H1 (cell line): ENCODE data around the gene OSBPL6. TPM values are rescaled to one million over a fixed set of nuclear protein-coding genes. Genes with fewer than 3 reads are reported as not detected.

Experiments used
- CTCF ChIA-PET: fragments of 300-600 bp; sonication (Branson Sonifier 250); formaldehyde crosslinking; loops from one replicate; lab custom pipeline; 2021; ENCODE audit not compliant: partially characterized antibody; lab: Charles Lee
- POLR2A ChIA-PET: fragments of 300-600 bp; sonication (Branson Sonifier 250); formaldehyde crosslinking; loops from one replicate; lab custom pipeline; 2021; ENCODE audit warnings: inconsistent platforms; ENCODE audit not compliant: partially characterized antibody; lab: Charles Lee
- DNase-seq, 2 experiments: peaks; one replicate each; pipeline versions ENCODE4 v3.0.0 to v3.0.0-alpha.2; 2010 to 2022; ENCODE audit warnings: low spot score in 2 of 2, low read depth in 1 of 2, mixed read lengths in 1 of 2
- FAIRE-seq: peaks from 2 replicates; lab custom pipeline; 2011; peaks lifted over from hg19 to GRCh38; lab: Jason Lieb, UNC
- H2AFZ ChIP-seq: 2 replicates; pipeline ENCODE4 v1.8.1; 2012; ENCODE audit warnings: low read length, inconsistent platforms
- H2AK5ac ChIP-seq: 2 replicates; pipeline ENCODE4 v1.6.1; 2013; ENCODE audit warnings: low read depth, low read length
- H2BK120ac ChIP-seq: replicated peaks from 2 replicates; pipeline ENCODE3; 2013; ENCODE audit warnings: low read depth, low read length, inconsistent platforms
- H2BK12ac ChIP-seq: 2 replicates; pipeline ENCODE4 v1.6.1; 2013; ENCODE audit warnings: low read depth, low read length
- H2BK15ac ChIP-seq: 2 replicates; pipeline ENCODE4 v1.6.1; 2013; ENCODE audit warnings: low read length
- H2BK20ac ChIP-seq: 2 replicates; pipeline ENCODE4 v1.6.1; 2013; ENCODE audit warnings: low read length
- H2BK5ac ChIP-seq: 2 replicates; pipeline ENCODE4 v1.6.1; 2013; ENCODE audit warnings: low read depth, low read length
- H3K14ac ChIP-seq: 2 replicates; pipeline ENCODE4 v1.6.1; 2013; ENCODE audit warnings: inconsistent platforms; ENCODE audit not compliant: insufficient read length
- H3K18ac ChIP-seq: 2 replicates; pipeline ENCODE4 v1.6.1; 2013; ENCODE audit warnings: low read length; ENCODE audit errors: extremely low read depth
- H3K23ac ChIP-seq: 2 replicates; pipeline ENCODE4 v1.6.1; 2013; ENCODE audit warnings: inconsistent platforms; ENCODE audit not compliant: insufficient read length
- H3K23me2 ChIP-seq: 2 replicates; pipeline ENCODE4 v1.6.1; 2013; ENCODE audit warnings: low read depth, low read length
- H3K27ac ChIP-seq: 2 replicates; pipeline ENCODE4 v1.6.1; 2011; ENCODE audit warnings: low read depth, low read length, inconsistent platforms
- H3K27me3 ChIP-seq, 4 experiments: replicated peaks in 1 of 4; 1 replicate in 1 of 4; 2 replicates in 3 of 4; pipeline versions ENCODE4 v1.6.1 to v1.8.1; 2011 to 2013; ENCODE audit warnings: low read length in 3 of 4, mild to moderate bottlenecking in 3 of 4, inconsistent platforms in 2 of 4, mixed read lengths in 2 of 4, moderate library complexity in 1 of 4; ENCODE audit not compliant: control insufficient read depth in 3 of 4, insufficient read depth in 3 of 4; ENCODE audit errors: extremely low read depth in 1 of 4
- H3K36me3 ChIP-seq, 4 experiments: 2 replicates each; pipeline versions ENCODE4 v1.6.1 to v1.8.1; 2011 to 2013; ENCODE audit warnings: mild to moderate bottlenecking in 4 of 4, low read length in 3 of 4, moderate library complexity in 2 of 4, control low read depth in 1 of 4, inconsistent platforms in 1 of 4; ENCODE audit not compliant: insufficient read depth in 4 of 4, control insufficient read depth in 2 of 4
- H3K4ac ChIP-seq: replicated peaks from 2 replicates; pipeline ENCODE3; 2013; ENCODE audit warnings: low read length, low read depth, mixed read lengths, inconsistent platforms; ENCODE audit not compliant: insufficient read length
- H3K4me1 ChIP-seq, 4 experiments: replicated peaks in 1 of 4; 1 replicate in 1 of 4; 2 replicates in 3 of 4; pipeline versions ENCODE4 v1.6.1 to v1.8.1; 2011 to 2013; ENCODE audit warnings: low read length in 3 of 4, inconsistent platforms in 2 of 4, mixed read lengths in 1 of 4; ENCODE audit not compliant: insufficient read depth in 4 of 4, control insufficient read depth in 3 of 4
- H3K4me2 ChIP-seq, 2 experiments: 2 replicates each; pipeline versions ENCODE4 v1.6.1 to v1.8.1; 2011 to 2013; ENCODE audit warnings: low read depth in 2 of 2, low read length in 2 of 2, control low read depth in 1 of 2, inconsistent platforms in 1 of 2, mild to moderate bottlenecking in 1 of 2; ENCODE audit not compliant: insufficient read depth in 1 of 2
- H3K4me3 ChIP-seq, 4 experiments: fragments of 200-600, 300-600 bp in 1 of 4; sonication (generic), shearing (Covaris generic), sonication (Bioruptor Twin) in 1 of 4; 2 replicates each; pipeline versions ENCODE4 v1.5.1 to v1.8.1; 2011 to 2016; ENCODE audit warnings: low read length in 4 of 4, low read depth in 3 of 4, control low read depth in 2 of 4, inconsistent platforms in 2 of 4, mild to moderate bottlenecking in 2 of 4, mixed read lengths in 1 of 4, moderate library complexity in 1 of 4; ENCODE audit not compliant: insufficient read depth in 2 of 4; ENCODE audit errors: extremely low read depth in 1 of 4
- H3K56ac ChIP-seq: replicated peaks from 2 replicates; pipeline ENCODE3; 2013; ENCODE audit warnings: low read depth, mild to moderate bottlenecking, mixed read lengths, low read length, inconsistent platforms; ENCODE audit not compliant: insufficient read length
- H3K79me1 ChIP-seq: 2 replicates; pipeline ENCODE4 v1.6.1; 2013; ENCODE audit warnings: low read depth, low read length, control low read depth
- H3K79me2 ChIP-seq, 2 experiments: 2 replicates each; pipeline versions ENCODE4 v1.6.1 to v1.8.1; 2012 to 2013; ENCODE audit warnings: low read length in 2 of 2, mild to moderate bottlenecking in 2 of 2, inconsistent platforms in 1 of 2; ENCODE audit not compliant: insufficient read depth in 2 of 2, control insufficient read depth in 1 of 2
- H3K9ac ChIP-seq, 4 experiments: replicated peaks in 1 of 4; 1 replicate in 1 of 4; 2 replicates in 3 of 4; pipeline versions ENCODE4 v1.6.1 to v1.8.1; 2011 to 2013; ENCODE audit warnings: low read depth in 3 of 4, low read length in 3 of 4, control low read depth in 2 of 4, mild to moderate bottlenecking in 2 of 4, moderate library complexity in 2 of 4, inconsistent platforms in 1 of 4; ENCODE audit errors: extremely low read depth in 1 of 4
- H3K9me3 ChIP-seq, 2 experiments: 2 replicates each; pipeline versions ENCODE4 v1.6.1 to v1.8.1; 2012 to 2013; ENCODE audit warnings: mild to moderate bottlenecking in 2 of 2, moderate library complexity in 2 of 2, control low read depth in 1 of 2, inconsistent platforms in 1 of 2, low read depth in 1 of 2, low read length in 1 of 2, mixed read lengths in 1 of 2; ENCODE audit not compliant: insufficient read depth in 2 of 2
- H4K20me1 ChIP-seq, 2 experiments: replicated peaks in 1 of 2; 2 replicates each; pipeline versions ENCODE3 to v1.8.1; 2011 to 2013; ENCODE audit warnings: inconsistent platforms in 2 of 2, low read length in 2 of 2, mild to moderate bottlenecking in 1 of 2; ENCODE audit not compliant: insufficient read depth in 2 of 2, control insufficient read depth in 1 of 2
- H4K5ac ChIP-seq: 2 replicates; pipeline ENCODE4 v1.6.1; 2013; ENCODE audit warnings: low read length, low read depth, mixed read lengths, inconsistent platforms; ENCODE audit not compliant: insufficient read length
- H4K8ac ChIP-seq: 2 replicates; pipeline ENCODE4 v1.8.0; 2013; ENCODE audit warnings: mild to moderate bottlenecking, moderate library complexity, low read length, inconsistent platforms; ENCODE audit not compliant: insufficient read depth; ENCODE audit errors: extremely low read depth
- H4K91ac ChIP-seq: replicated peaks from 2 replicates; pipeline ENCODE3; 2013; ENCODE audit warnings: low read length, mixed read lengths, inconsistent platforms; ENCODE audit not compliant: insufficient read length
- JUN ChIP-seq: IDR thresholded peaks from 2 replicates; pipeline ENCODE4 v1.6.1; 2011; ENCODE audit warnings: low read depth, mild to moderate bottlenecking, improper control_type of control experiment, low read length
- PHF8 ChIP-seq: fragments of 200-600 bp; sonication (generic); conservative IDR thresholded peaks from 2 replicates; pipeline ENCODE4 v1.7.1; 2012; ENCODE audit warnings: low read depth, mild to moderate bottlenecking, inconsistent platforms, low read length, moderate library complexity
- RAD21 ChIP-seq, 2 experiments: IDR thresholded peaks in 1 of 2; conservative IDR thresholded peaks in 1 of 2; 2 replicates each; pipeline ENCODE4 v1.6.1; 2011; ENCODE audit warnings: low read depth in 2 of 2, low read length in 2 of 2, improper control_type of control experiment in 1 of 2, inconsistent platforms in 1 of 2, mild to moderate bottlenecking in 1 of 2, moderate library complexity in 1 of 2
- WGBS, 2 experiments: shearing (Covaris generic) in 1 of 2; methylation state at CpG; one replicate each; pipeline versions ENCODE4 v1.1.6 to v1.1.7; 2013 to 2015; ENCODE audit warnings: low lambda C conversion rate in 2 of 2, mixed read lengths in 2 of 2, inconsistent platforms in 1 of 2, low coverage in 1 of 2, missing lambda C conversion rate in 1 of 2; ENCODE audit not compliant: insufficient replicate concordance in 2 of 2, insufficient coverage in 1 of 2, insufficient read length in 1 of 2; ENCODE audit errors: extremely low coverage in 1 of 2, missing lambda C conversion rate in 1 of 2; 5-methylcytosine and 5-hydroxymethylcytosine counted together
- polyA plus RNA-seq, 7 experiments: library from polyadenylated mRNA; depleted of rRNA in 3 of 7; stranded (reverse) in 5 of 7; unstranded in 2 of 7; fragments of >200 nt in 5 of 7; fragments of 200-250 nt in 2 of 7; gene quantifications; 1 replicate in 5 of 7; 2 replicates in 1 of 7; 4 replicates in 1 of 7; pipeline versions ENCODE4 v1.2.1 to v1.2.3, GENCODE V29; 2011 to 2013; ENCODE audit warnings: missing spikeins in 2 of 7, mixed read lengths in 2 of 7
- total RNA-seq: library from RNA; stranded (reverse); fragmentation: NEBNext Ultra II Directional; extraction: Animal tissue kit (Norgen Biotek cat#: 25700); gene quantifications from 2 replicates; pipeline ENCODE4 v1.2.1, GENCODE V29; 2021

OSBPL6 gene
- total and polyA plus RNA-seq, 2 of the 8 experiments (the other 6 are each of a cell fraction or from before 2014, with no cell fraction given) = 1.7 to 5.6 TPM

GRCh38 chr2:178322068-178322467 lies 127.8 kb downstream of the OSBPL6 start:
- DNase-seq (no peak), FAIRE-seq (no peak)
- 77% methylated on average over 3 of the region's 3 CpGs; no CpG with 5 or more reads in 1 of the 2 experiments for WGBS, 2 experiments
- Histone ChIP-seq H3K56ac (no peak overlapping the region), H3K27ac (no peak overlapping the region), H4K91ac (no peak overlapping the region), H3K14ac (no peak overlapping the region), H2BK12ac (no peak overlapping the region), H3K9ac (no peak overlapping the region), H3K4me3 (no peak overlapping the region), H2BK120ac (no peak overlapping the region), H3K4ac (no peak overlapping the region), H3K79me2 (no peaks in the 10 kb centered on the region), H3K4me1 (no peaks in the 10 kb centered on the region), H4K20me1 (no peaks in the 10 kb centered on the region), H2BK20ac (no peak overlapping the region), H2AFZ (no peak overlapping the region), H3K79me1 (no peaks in the 10 kb centered on the region), H3K4me2 (no peak overlapping the region), H2BK5ac (no peak overlapping the region), H4K8ac (no peak overlapping the region), H3K18ac (no peak overlapping the region), H2AK5ac (no peak overlapping the region), H3K36me3 (no peaks in the 10 kb centered on the region), H2BK15ac (no peak overlapping the region), H4K5ac (no peak overlapping the region), H3K9me3 (no peaks in the 10 kb centered on the region), H3K23me2 (no peaks in the 10 kb centered on the region), H3K27me3 (no peaks in the 10 kb centered on the region), H3K23ac (no peak overlapping the region)
- ChIA-PET POLR2A (no interaction called here), CTCF (interaction anchor here (1.5 kb wide), 1 partner anchor 16 kb away, joined by 4 read pairs; no protein-coding TSS in a partner anchor)
- TF ChIP-seq JUN (no peak), PHF8 (no peak), RAD21 (IDR thresholded peaks at IDR 0.05 in 1 of 2, conservative IDR thresholded peaks at IDR 0.05 in 1 of 2; ENCODE audit: low read depth in 2 of 2, low read length in 2 of 2) (no peak)
